22Rv1 (cell line): Measurements from ENCODE around the gene CIDEB.

Experiments used
- CTCF ChIP-seq: fragments of 450-650 bp; IDR thresholded peaks from 2 replicates; pipeline ENCODE4 v1.5.1; 2017; ENCODE audit warnings: mild to moderate bottlenecking
- ZFX ChIP-seq: fragments of 450-650 bp; IDR thresholded peaks from 2 replicates; pipeline ENCODE4 v1.6.1; 2017; ENCODE audit warnings: antibody characterized with exemption, borderline replicate concordance

- no peak for TF ChIP-seq CTCF
- no peak for TF ChIP-seq ZFX
Observed at GRCh38 chr14:24281636-24282035, 26.1 kb downstream of the CIDEB start.
